ENCODE results near the gene CELF1. TPM values are rescaled to one million over a fixed set of nuclear protein-coding genes. Genes with fewer than 3 reads are reported as not detected.

The CELF1 gene
- polyA plus RNA-seq, 1 donor = 79.2 TPM

- Histone ChIP-seq H3K9me3 (ENCODE audit: control insufficient read depth, low read depth, low read length) (no peaks in the 10 kb centered on the region), H3K4me1 (ENCODE audit: control insufficient read depth, insufficient read depth, low read length) (peaks cover 3% of the 10 kb centered on the region), H3K27ac (ENCODE audit: low read length) (no peak overlapping the region), H3K36me3 (ENCODE audit: control insufficient read depth, insufficient read depth, low read length) (peaks cover 48% of the 10 kb centered on the region), H3K4me3 (ENCODE audit: low read length) (no peak overlapping the region), H3K27me3 (ENCODE audit: control insufficient read depth, insufficient read depth, low read length) (no peaks in the 10 kb centered on the region)
- DNase-seq = no peak
- 67% methylated on average over 1 of the region's 3 CpGs for WGBS (ENCODE audit: insufficient coverage, low lambda C conversion rate)
These were observed 64.8 kb downstream of the CELF1 start for GRCh38 chr11:47488111-47488510.

- Histone ChIP-seq H3K36me3 (ENCODE audit: control insufficient read depth, insufficient read depth, low read length) (peaks cover 50% of the 10 kb centered on the region), H3K27me3 (ENCODE audit: control insufficient read depth, insufficient read depth, low read length) (no peaks in the 10 kb centered on the region), H3K9me3 (ENCODE audit: control insufficient read depth, low read depth, low read length) (no peaks in the 10 kb centered on the region), H3K4me1 (ENCODE audit: control insufficient read depth, insufficient read depth, low read length) (peaks cover 3% of the 10 kb centered on the region), H3K27ac (ENCODE audit: low read length) (no peak overlapping the region), H3K4me3 (ENCODE audit: low read length) (no peak overlapping the region)
- DNase-seq = no peak
- 100% methylated on average over 1 of the region's 2 CpGs for WGBS (ENCODE audit: insufficient coverage, low lambda C conversion rate)
These were observed 65.5 kb downstream of the CELF1 start for GRCh38 chr11:47487421-47487820.

DNA sequence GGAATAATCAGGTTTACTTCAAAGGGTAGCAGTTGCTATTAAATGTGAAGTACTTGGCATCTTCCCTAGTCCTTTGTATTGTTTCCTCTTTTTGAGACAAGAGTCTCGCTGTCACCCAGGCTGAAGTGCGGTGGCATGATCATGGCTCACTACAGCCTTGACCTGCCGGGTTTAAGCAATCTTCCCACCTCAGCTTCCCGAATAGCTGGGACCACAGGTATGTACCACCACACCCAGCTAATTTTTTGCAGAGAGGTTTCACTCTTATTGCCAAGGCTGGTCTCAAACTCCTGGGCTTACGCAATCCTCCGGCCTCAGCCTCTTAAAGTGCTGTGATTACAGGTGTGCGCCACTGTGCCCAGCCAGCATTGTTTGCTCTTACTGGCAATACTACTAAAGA is 67.8 kb downstream of the CELF1 start:
- Histone ChIP-seq H3K4me1 (ENCODE audit: control insufficient read depth, insufficient read depth, low read length) (peaks cover 3% of the 10 kb centered on the region), H3K4me3 (ENCODE audit: low read length) (no peak overlapping the region), H3K9me3 (ENCODE audit: control insufficient read depth, low read depth, low read length) (no peaks in the 10 kb centered on the region), H3K27me3 (ENCODE audit: control insufficient read depth, insufficient read depth, low read length) (no peaks in the 10 kb centered on the region), H3K27ac (ENCODE audit: low read length) (no peak overlapping the region), H3K36me3 (ENCODE audit: control insufficient read depth, insufficient read depth, low read length) (peaks cover 64% of the 10 kb centered on the region)
- DNase-seq = no peak
- WGBS (ENCODE audit: insufficient coverage, low lambda C conversion rate) = no CpG with 5 or more reads among the region's 7 CpGs

DNA sequence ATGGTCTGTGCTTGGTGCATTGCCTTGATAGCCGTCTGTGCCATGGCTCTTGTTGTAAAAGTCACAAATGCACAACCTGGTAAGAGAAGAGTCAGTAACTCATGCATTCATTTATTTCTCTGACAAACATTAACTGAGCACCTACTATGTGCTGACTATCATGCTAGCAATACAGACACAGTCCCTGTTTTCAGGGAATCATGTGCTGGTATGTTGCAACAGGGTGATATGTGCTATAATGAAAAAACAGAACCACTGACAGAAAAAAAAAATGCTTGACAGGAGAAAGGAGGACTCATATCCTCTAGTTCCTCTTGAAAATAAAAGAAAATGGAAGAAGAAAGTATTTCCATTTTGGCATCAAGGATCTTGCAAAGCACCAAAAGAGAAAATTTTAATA is 69.5 kb downstream of the CELF1 start:
- Histone ChIP-seq H3K4me1 (ENCODE audit: control insufficient read depth, insufficient read depth, low read length) (peaks cover 3% of the 10 kb centered on the region), H3K27me3 (ENCODE audit: control insufficient read depth, insufficient read depth, low read length) (no peaks in the 10 kb centered on the region), H3K4me3 (ENCODE audit: low read length) (no peak overlapping the region), H3K27ac (ENCODE audit: low read length) (no peak overlapping the region), H3K36me3 (ENCODE audit: control insufficient read depth, insufficient read depth, low read length) (peaks cover 77% of the 10 kb centered on the region), H3K9me3 (ENCODE audit: control insufficient read depth, low read depth, low read length) (no peaks in the 10 kb centered on the region)
- no CpG with 5 or more reads among the region's 1 CpG for WGBS (ENCODE audit: insufficient coverage, low lambda C conversion rate)
- no peak for DNase-seq

- Histone ChIP-seq H3K27ac (ENCODE audit: low read length) (no peak overlapping the region), H3K4me1 (ENCODE audit: control insufficient read depth, insufficient read depth, low read length) (no peaks in the 10 kb centered on the region), H3K36me3 (ENCODE audit: control insufficient read depth, insufficient read depth, low read length) (peaks cover 87% of the 10 kb centered on the region), H3K4me3 (ENCODE audit: low read length) (no peak overlapping the region), H3K27me3 (ENCODE audit: control insufficient read depth, insufficient read depth, low read length) (no peaks in the 10 kb centered on the region), H3K9me3 (ENCODE audit: control insufficient read depth, low read depth, low read length) (no peaks in the 10 kb centered on the region)
- DNase-seq = no peak
- WGBS (ENCODE audit: insufficient coverage, low lambda C conversion rate) = no CpG with 5 or more reads among the region's 6 CpGs
These were observed 72.2 kb downstream of the CELF1 start for GRCh38 chr11:47480762-47481161.

- Histone ChIP-seq H3K4me1 (ENCODE audit: control insufficient read depth, insufficient read depth, low read length) (no peaks in the 10 kb centered on the region), H3K27ac (ENCODE audit: low read length) (no peak overlapping the region), H3K4me3 (ENCODE audit: low read length) (no peak overlapping the region), H3K36me3 (ENCODE audit: control insufficient read depth, insufficient read depth, low read length) (peaks cover 93% of the 10 kb centered on the region), H3K9me3 (ENCODE audit: control insufficient read depth, low read depth, low read length) (no peaks in the 10 kb centered on the region), H3K27me3 (ENCODE audit: control insufficient read depth, insufficient read depth, low read length) (no peaks in the 10 kb centered on the region)
- no peak for DNase-seq
- WGBS (ENCODE audit: insufficient coverage, low lambda C conversion rate) = no CpG with 5 or more reads among the region's 5 CpGs
These were observed 74.1 kb downstream of the CELF1 start for GRCh38 chr11:47478651-47479329.

GRCh38 chr11:47477753-47478152 is 75.2 kb downstream of the CELF1 start:
- peaks cover 91% of the 10 kb centered on the region for H3K36me3 ChIP-seq (ENCODE audit: control insufficient read depth, insufficient read depth, low read length)
- 60% methylated on average over 1 of the region's 4 CpGs for WGBS (ENCODE audit: insufficient coverage, low lambda C conversion rate)

GRCh38 chr11:47477323-47477722 is 75.6 kb downstream of the CELF1 start:
- no peak overlapping the region for H3K27ac ChIP-seq (ENCODE audit: low read length)
- no peaks in the 10 kb centered on the region for H3K9me3 ChIP-seq (ENCODE audit: control insufficient read depth, low read depth, low read length)
- DNase-seq = no peak
- H3K4me1 ChIP-seq (ENCODE audit: control insufficient read depth, insufficient read depth, low read length) = no peaks in the 10 kb centered on the region
- H3K27me3 ChIP-seq (ENCODE audit: control insufficient read depth, insufficient read depth, low read length) = no peaks in the 10 kb centered on the region
- no peak overlapping the region for H3K4me3 ChIP-seq (ENCODE audit: low read length)
- H3K36me3 ChIP-seq (ENCODE audit: control insufficient read depth, insufficient read depth, low read length) = peaks cover 91% of the 10 kb centered on the region

More at GRCh38 chr11:47477753-47478152, 75.2 kb downstream of the CELF1 start:
- no peak for DNase-seq
- H3K27me3 ChIP-seq (ENCODE audit: control insufficient read depth, insufficient read depth, low read length) = no peaks in the 10 kb centered on the region
- no peak overlapping the region for H3K4me3 ChIP-seq (ENCODE audit: low read length)
- no peaks in the 10 kb centered on the region for H3K4me1 ChIP-seq (ENCODE audit: control insufficient read depth, insufficient read depth, low read length)
- H3K9me3 ChIP-seq (ENCODE audit: control insufficient read depth, low read depth, low read length) = no peaks in the 10 kb centered on the region
- H3K27ac ChIP-seq (ENCODE audit: low read length) = no peak overlapping the region

- Histone ChIP-seq H3K27me3 (ENCODE audit: control insufficient read depth, insufficient read depth, low read length) (no peaks in the 10 kb centered on the region), H3K36me3 (ENCODE audit: control insufficient read depth, insufficient read depth, low read length) (peaks cover 83% of the 10 kb centered on the region), H3K27ac (ENCODE audit: low read length) (no peak overlapping the region), H3K4me1 (ENCODE audit: control insufficient read depth, insufficient read depth, low read length) (no peaks in the 10 kb centered on the region), H3K4me3 (ENCODE audit: low read length) (no peak overlapping the region), H3K9me3 (ENCODE audit: control insufficient read depth, low read depth, low read length) (no peaks in the 10 kb centered on the region)
- no peak for DNase-seq
- 100% methylated on average over 1 of the region's 4 CpGs for WGBS (ENCODE audit: insufficient coverage, low lambda C conversion rate)
These were observed 82.3 kb downstream of the CELF1 start for GRCh38 chr11:47470671-47471070.

GRCh38 chr11:47469361-47470179 is 83.4 kb downstream of the CELF1 start:
- DNase-seq = no peak
- Histone ChIP-seq H3K9me3 (ENCODE audit: control insufficient read depth, low read depth, low read length) (no peaks in the 10 kb centered on the region), H3K4me3 (ENCODE audit: low read length) (no peak overlapping the region), H3K27me3 (ENCODE audit: control insufficient read depth, insufficient read depth, low read length) (no peaks in the 10 kb centered on the region), H3K4me1 (ENCODE audit: control insufficient read depth, insufficient read depth, low read length) (no peaks in the 10 kb centered on the region), H3K36me3 (ENCODE audit: control insufficient read depth, insufficient read depth, low read length) (peaks cover 77% of the 10 kb centered on the region), H3K27ac (ENCODE audit: low read length) (no peak overlapping the region)
- WGBS (ENCODE audit: insufficient coverage, low lambda C conversion rate) = no CpG with 5 or more reads among the region's 7 CpGs

Measured in large intestine (tissue), 3 donors.